ENCODE data around the gene MBNL1. TPM values are rescaled to one million over a fixed set of nuclear protein-coding genes. Genes with fewer than 3 reads are reported as not detected.
"Not testable (repeated sequence)": the region's sequence is repeated elsewhere in the genome, so short reads cannot be mapped to it uniquely, and the experiment has no call there.

Gene MBNL1
- total RNA-seq, 1 experiment from 2014 or later: 161 TPM

DNA sequence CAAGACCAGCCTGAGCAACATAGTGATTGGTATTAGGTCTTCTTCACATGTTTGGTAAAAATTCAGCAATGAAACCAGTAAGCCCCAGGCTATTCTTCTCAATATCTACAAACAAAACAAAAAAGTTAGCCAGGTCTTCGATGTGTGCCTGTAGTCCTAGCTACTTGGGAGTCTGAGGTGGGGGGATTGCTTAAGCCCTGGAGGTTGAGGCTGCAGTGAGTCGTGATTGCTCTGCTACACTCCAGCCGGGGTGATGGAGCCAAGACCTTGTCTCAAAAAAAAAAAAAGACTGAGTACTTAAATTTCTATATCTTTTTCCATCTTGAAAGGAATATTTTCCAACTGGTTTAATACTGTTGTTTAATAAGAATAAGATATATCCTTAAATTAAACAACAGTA lies 106.8 kb downstream of the MBNL1 start:
- peak; percentile 42 for DNase-seq (ENCODE audit: low spot score)

DNA sequence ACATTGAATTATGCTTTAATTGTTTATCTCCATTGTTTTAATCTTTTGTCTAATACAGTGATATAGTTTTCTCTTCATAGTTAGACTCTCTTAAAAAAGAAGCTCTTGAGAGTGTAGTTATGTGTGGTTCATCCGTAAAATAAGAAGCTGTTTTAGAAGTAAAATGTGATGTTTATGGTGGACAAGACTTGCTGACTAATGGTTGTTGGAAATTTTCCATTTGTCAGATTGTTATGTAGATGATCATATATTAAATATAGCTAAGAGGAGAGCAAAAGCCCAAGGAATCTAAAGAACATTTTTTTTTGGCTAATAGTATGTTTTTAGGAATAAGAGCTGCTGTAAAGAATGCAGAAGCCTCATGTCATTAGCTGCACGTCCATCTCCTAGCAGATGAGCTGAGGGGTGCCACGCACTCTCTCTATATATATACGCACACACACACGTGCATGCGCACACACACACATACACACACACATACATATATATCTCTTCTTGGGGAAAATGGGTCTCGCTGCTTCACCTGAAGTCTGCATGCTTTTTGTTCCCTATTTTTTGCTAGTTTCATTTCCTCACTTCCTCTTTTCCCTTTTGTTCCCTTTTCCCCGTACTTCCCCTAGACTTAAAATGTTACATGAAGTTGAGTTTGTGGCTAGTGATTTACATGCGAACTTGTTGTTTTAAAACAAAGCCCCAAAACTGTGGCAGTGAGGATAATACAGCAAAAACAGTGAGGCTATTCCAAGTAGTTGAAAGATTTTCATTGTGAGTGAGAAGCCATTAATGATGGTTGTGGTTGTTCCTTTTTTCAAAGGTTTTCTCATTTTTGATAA lies 107.8 kb downstream of the MBNL1 start:
- no peak for DNase-seq (ENCODE audit: low spot score)

DNA sequence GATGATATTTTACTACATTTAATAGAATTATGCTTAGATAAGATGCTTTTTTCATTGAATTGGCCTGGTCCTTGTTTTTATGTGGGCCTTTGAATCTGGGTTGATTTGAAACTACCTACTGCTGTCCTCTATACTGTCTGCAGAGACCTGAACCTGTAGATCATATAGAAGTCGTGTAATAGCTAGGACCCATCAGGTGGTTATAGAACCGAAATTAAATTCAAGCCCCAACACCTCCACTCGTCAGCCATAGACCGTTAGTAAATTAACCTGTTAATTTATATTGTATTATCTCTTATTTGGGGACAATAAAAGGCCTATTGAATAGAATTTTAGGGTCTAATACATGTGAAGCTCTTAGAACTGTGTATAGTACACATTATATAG lies 108.4 kb downstream of the MBNL1 start:
- no peak for DNase-seq (ENCODE audit: low spot score)

DNA sequence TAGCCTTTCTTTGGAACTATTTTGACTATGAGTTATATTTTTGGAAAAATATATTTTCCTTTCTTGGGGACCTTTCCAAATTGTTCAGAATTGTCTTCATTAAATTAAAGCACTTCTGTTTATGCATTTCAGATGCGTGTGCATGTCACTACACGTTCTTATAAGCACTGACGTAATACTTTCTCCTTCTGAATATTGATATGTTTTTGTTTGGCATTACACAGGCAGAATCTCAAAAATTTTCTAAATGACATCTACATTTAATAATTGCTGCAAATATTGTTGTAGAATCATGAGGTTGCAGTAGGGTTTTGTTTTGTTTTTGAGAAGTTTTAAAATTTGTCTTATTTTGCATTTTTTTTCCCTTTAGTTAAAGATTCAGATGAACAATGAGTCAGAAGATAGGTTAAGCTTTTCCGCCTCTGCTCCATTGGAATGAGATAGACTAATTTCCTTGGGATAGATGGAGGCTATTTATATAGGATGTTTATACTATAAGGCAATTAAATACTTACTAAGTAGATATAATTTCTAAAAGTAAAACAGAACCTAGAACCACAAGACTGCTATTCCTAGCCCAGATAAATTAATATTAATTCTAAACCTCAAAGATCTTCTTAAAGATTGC lies 110.8 kb downstream of the MBNL1 start:
- DNase-seq (ENCODE audit: low spot score): no peak

DNA sequence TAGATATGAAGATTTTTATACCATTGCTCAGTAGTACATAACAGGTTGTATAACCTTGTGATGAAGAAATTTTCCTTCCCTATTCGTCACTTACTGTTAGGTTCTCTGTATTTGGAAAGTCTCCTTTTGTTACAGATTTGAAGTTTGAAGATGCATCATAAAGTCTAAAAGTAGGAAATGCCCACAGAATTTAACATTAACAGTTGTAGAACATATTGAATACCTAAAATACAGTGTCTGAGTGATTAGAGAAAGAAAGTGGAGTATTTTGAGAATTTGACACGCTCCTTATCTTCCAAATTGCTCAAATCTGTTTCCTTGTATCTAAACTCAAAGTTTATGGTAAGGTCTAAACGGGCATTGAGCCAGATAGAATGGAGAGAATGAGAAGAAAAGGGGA lies 111.3 kb downstream of the MBNL1 start:
- no peak for DNase-seq (ENCODE audit: low spot score)

DNA sequence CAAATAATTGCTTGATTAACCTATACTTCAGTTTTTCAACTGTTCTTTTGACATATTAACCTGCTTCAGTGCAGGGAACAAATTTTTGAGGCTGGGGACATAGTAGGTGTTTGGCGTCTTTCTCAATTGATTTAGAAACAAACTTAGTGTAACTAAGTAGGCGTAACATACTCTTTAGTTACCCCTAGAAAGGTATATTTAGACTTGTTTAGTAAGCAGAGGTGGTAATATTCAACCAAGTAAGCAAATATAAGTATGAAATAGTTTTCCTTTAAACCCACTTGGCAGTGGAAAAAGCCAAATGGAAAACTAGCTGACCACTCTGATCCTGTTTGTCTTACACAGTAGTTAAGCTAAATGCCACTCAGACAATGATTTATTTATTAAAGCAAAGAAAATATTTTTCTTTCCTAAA lies 113.2 kb downstream of the MBNL1 start:
- DNase-seq (ENCODE audit: low spot score): no peak

DNA sequence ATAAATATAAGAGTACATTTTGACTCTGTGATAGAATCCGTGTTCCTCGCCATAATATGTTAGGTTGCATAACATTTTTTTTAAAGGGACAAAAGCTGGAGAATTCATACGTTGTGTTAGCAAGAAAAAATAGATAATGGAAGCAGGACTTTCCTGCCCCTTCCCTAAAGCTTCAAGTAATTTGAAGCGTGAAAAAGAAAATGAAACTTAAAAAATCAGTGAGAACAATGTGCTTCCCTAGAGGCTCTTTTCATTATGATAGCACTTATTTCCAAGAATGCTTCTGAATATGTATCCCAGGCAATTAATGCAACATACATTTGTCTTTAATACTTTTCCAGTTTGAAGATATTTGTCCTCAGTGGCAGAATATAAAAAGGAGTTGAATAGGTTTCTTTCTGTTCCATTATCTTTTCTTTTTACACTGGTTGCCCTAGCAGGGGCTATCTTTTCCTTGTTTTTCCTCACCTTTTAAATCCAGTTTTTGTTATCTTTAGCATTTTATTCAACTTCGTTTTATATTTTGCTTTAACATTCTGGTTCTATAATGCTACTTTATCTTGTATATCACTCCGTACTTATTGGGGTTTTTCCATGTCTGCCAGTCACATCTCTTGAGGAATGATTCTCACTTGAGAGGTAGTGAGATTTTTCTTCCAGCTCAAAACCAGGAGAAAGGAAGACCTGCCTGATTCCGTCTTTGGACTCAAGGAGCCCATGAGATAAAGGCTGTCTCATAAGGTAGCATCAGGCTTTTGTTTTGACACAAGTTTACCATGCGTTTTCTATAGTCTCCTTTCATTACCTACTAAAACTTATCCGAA lies 113.8 kb downstream of the MBNL1 start:
- no peak for DNase-seq (ENCODE audit: low spot score)

DNA sequence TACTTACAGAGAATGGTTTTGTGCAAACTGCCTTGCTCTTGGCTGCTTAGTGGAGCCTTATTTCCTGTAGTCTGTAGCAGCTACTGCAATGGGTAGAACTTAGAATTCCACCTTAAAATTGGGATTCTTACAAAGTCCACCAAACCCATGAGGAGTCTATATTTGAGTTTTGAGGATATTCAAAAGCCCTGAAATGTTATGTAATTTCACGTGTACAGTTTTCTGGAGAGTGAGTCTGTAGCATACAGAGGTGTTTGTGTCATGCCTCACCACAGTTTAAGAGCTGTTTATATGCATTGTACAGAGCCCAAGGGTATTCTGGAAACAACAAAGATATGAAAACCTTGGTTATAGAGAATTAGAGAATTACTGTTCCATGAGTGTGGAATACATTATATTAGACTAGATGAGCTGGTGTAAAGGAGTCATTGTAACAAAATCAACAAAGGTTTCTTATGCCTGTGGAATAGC lies 114.4 kb downstream of the MBNL1 start:
- DNase-seq (ENCODE audit: low spot score): no peak

DNA sequence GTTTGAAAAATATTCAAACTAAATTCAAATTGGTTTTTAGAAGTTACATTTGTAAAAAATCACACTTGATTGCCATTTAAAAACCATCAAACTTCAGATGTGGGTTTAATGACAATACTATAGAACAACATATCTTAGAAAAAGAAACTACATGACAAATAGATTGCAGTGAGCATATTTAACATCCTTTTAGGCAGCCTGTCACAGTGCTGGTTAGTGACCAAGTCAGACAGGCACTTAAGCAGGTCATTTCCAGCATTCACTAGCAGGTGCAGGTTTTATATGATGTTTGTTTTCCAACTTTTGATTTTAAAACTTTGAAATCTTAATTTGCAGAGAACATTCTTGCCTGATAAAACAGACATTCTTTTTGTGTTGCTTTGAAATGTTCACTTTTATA lies 115.7 kb downstream of the MBNL1 start:
- DNase-seq (ENCODE audit: low spot score): no peak

DNA sequence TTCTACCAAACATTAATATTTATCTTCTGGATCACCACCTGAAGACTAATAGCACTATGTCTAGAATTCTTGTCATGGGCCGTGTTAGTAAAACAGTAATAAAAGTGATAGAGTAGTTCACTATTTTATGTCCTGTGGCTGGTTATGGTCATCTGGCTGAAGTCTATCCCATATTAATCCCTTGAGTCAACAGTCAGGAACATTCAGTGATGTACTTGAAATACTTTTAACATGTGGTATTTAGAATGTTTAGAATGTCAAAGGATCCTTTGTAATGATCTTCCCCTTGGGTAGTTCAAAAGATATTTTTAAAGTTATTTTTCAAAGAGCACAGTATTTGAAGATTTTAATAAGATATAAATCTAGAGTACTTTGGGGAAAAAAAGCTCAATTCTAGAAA lies 117.0 kb downstream of the MBNL1 start:
- peak; percentile 51 for DNase-seq (ENCODE audit: low spot score)

DNA sequence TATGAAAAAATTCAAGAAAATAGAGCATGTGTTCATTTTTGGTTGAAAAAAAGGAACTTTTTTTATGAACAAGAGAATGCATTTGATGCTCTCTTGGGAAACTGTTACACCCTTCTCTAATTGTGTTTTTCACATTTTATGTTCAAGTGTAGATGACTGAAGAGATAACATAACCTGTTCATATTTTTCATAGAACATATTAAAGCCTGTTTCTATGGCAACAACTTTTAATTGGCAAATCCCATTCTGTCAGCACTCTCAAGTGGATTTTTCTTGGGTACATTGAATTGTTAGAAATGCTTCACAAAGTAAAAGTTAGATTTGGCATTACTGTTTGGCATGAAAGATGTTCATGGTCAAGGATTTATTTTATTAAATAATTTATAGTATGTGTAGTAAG lies 117.5 kb downstream of the MBNL1 start:
- DNase-seq (ENCODE audit: low spot score): no peak

DNA sequence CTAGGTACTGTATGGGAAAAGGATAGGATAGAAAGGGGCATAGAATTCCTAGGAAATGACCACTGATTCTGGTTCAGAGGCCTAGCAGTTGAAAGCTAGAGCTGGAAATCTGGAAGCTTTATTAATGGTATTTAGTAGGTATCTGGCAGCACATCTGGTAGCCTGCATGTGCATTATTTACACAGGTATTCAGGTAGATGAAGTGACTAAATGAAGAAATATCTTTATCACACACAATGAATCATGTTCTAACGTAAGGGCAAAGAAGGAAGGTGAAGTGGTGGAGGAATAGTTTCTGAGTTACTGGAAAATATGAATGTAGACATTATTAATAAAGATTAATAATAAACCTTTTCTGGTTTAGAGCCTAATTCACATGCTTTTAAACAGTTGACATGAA lies 119.9 kb downstream of the MBNL1 start:
- no peak for DNase-seq (ENCODE audit: low spot score)

DNA sequence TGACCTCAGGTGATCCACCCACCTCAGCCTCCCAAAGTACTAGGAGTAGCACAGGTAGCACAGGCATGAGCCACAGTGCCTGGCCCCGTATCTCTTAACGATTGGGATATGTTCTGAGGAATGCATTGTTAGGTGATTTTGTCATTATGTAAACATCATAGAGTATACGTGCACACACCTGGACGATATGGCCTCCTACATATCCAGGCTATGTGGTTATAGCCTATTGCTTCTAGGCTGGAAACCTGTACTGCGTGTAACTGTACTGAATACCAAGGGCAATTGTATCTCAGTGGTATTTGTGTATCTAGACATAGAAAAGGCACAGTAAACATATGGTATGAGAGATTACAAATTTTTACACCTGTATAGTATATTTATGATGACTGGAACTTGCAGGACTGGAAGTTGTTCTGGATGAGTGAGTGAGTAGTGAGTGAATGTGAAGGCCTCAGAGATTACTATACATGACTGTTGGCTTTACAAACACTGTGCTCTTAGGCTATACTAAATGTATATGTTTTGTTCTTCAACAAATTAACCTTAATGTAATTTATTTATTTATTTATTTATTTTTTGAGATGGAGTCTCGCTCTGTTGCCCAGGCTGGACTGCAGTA lies 120.7 kb downstream of the MBNL1 start:
- DNase-seq (ENCODE audit: low spot score): no peak

DNA sequence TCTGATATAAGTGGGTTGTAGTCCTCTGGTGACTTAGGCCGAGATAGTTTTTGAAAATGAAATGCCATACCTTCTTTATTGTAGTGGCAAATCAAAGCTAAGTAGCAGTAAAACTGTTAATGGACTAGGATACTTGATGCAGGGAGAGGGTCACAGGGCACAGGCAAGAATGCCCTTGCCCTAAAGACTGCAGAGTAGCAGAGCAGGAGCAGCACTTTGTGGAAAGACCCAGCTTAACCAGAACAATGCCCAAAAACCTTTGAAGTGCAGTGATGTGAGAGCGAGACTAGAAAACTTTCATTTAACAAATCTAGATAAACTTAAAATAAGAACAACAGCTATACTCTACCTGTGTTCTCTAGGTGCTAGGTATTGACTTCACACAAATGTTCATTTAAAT lies 121.9 kb downstream of the MBNL1 start:
- no peak for DNase-seq (ENCODE audit: low spot score)

DNA sequence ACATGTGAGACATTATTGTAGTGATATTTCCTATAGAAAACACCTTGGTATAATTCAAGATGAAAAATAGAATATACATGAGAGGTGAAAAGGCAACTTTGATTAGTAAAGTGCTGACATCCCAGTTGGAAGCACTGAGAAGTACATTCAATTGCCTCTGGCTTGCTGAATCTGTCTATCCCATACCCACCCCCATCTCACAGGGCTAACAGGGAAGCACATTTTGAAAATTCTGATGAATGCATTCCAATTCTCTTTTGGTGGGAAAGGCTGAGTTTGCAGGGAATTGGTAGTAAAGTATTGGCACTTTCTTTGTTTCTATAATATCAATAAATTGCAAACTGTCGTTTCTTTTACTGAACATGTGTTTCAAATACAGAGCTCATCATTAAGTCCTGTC lies 122.9 kb downstream of the MBNL1 start:
- DNase-seq (ENCODE audit: low spot score): no peak

DNA sequence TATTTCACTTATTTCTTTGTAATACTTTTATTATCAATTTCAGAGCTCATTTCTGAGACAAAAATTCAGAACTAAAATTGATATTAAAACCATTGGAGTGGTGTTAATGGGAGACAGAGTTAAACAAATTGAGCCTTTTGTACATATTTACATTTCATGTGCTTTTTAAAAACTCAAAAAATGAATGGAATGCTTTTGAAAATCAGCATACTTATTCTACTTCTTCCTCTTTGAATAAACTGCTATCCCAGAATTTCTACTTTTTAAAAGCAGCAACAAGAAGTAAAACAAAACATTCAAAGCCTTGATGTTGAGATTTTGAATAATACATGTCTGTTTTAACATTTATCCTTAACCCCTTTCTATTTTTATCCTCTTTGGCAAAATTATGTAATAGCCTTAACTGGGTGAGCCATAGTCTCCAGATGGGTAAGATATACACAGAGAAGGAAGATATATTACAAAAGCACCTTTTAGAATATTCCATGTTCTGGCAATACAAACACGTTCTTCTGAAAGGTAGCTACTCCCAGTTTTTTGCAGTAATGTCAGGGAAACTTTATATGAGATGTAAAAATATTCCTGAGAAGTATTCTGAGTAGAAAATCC lies 123.6 kb downstream of the MBNL1 start:
- no peak for DNase-seq (ENCODE audit: low spot score)

DNA sequence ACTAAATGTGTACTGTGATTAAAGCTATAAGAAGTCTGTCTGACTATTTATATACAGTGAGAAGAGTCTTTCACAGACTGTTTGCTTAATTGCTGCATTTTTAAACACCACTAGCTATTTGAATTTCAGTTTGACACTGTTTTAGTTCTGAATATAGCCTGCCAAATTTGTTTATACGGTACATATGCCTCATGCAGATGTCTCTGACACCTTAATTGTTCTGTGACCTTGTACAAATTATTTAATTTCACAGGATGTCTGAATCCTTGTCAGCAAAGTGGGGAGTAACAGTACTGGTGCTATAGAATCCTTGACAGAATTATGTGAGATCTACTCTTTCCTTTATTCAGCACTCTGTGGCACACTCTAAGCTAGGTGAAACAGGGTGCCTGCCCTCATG lies 125.5 kb downstream of the MBNL1 start:
- no peak for DNase-seq (ENCODE audit: low spot score)

DNA sequence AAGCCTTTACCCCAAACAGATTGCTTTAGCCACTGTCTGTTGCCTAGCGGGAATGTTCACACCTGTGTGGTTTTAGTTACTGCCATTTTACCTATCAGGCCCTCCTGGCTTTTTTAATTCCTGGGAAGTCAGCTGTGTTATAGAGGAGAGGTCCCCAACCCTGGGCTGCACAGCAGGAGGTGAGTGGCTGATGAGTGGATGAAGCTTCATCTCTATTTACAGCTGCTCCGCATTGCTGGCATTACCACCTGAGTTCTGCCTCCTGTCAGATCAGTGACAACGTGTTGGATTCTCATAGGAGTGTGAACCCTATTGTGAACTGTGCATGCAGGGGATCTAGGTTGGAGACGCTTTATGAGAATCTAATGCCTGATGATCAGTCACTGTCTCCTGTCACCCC lies 127.0 kb downstream of the MBNL1 start:
- DNase-seq (ENCODE audit: low spot score): no peak

DNA sequence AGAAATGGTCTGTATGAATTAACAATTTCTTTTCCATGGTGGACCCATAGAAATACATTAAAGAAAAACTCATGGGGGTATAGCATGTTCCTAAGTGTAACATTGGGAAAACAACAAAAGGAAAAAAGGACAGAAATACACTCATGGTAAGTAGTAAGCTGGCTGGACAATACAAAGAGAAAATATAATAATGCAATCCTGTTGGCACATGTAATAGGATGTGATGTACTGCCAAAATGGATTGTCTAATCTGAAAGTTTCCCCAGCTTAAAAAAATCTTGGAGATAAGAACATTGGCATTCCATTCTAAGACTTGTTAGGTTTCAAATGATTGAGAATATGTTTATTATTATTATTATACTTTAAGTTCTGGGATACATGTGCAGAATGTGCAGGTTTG lies 128.1 kb downstream of the MBNL1 start:
- DNase-seq (ENCODE audit: low spot score): no peak

DNA sequence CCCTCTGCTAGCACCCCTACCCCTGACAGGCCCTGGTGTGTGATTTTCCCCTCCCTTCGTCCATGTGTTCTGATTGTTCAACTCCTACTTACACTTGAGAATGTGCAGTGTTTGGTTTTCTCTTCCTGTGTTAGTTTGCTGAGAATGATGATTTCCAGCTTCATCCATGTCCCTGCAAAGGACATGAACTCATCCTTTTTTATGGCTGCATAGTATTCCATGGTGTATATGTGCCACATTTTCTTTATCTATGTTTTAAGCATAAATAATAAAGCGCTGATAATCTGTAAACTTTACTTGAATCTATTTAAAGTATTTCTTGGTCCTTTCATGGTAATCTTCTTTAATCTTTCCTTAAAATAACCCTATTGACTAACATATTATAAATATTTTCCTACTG lies 128.6 kb downstream of the MBNL1 start:
- DNase-seq (ENCODE audit: low spot score): not testable (repeated sequence)

DNA sequence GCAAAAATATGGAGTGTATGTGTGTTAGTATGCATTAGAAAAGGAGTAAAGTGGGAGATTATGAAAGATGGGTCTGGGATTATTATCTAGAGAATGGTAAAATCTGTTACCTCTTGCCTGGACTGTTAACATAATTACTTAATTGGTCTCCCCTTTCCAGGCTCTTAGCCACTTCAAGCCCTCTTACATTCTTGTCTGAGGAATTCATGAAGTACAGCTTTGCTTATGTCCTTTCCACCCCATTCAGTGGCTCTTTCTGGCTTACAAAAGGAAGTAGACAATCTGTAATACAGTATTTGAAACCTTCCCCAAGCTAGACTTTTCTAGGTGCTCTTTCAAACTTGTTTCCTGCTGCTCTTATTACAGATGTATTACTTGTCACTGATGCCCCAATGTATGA lies 129.8 kb downstream of the MBNL1 start:
- no peak for DNase-seq (ENCODE audit: low spot score)

DNA sequence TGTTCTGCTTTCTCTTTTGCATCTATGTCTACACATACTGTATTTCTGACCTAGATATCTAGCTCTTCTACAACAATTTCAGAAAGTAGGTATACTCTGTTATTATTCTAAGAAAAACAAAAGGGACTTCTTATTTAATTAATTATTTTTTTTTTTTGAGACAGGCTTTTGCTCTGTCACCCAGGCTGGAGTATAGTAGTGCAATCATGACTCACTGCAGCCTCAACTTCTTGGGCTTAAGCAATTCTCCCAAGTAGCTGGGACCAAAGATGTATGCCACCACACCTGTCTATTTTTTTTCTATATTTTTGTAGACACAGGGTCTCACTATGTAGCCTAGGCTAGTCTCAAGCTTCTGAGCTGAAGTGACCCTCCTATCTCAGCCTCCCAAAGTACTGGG lies 130.6 kb downstream of the MBNL1 start:
- peak; percentile 47 for DNase-seq (ENCODE audit: low spot score)

Measured in A172 (cell line).